Osteoblast (primary cell): ENCODE data around the gene FA2H. TPM values are rescaled to one million over a fixed set of nuclear protein-coding genes. Genes with fewer than 3 reads are reported as not detected.

Experiments
- DNase-seq: peaks from one replicate; pipeline ENCODE4 v3.0.0; 2011; ENCODE audit warnings: low spot score, mixed read lengths; ENCODE audit not compliant: insufficient read length; ENCODE audit errors: missing footprints
- H2AFZ ChIP-seq: 2 replicates; pipeline ENCODE4 v1.6.0; 2011; ENCODE audit warnings: mild to moderate bottlenecking, low read length
- H3K27ac ChIP-seq: 2 replicates; pipeline ENCODE4 v1.5.1; 2011; ENCODE audit warnings: mild to moderate bottlenecking, low read depth, low read length, moderate library complexity
- H3K27me3 ChIP-seq: 2 replicates; pipeline ENCODE4 v1.6.0; 2012; ENCODE audit warnings: mild to moderate bottlenecking, control low read depth, inconsistent platforms, low read length, moderate library complexity; ENCODE audit not compliant: insufficient read depth
- H3K36me3 ChIP-seq: 2 replicates; pipeline ENCODE4 v1.5.1; 2011; ENCODE audit warnings: mild to moderate bottlenecking, low read length, control low read depth, moderate library complexity; ENCODE audit not compliant: insufficient read depth
- H3K4me1 ChIP-seq: 2 replicates; pipeline ENCODE4 v1.5.1; 2011; ENCODE audit warnings: mild to moderate bottlenecking, low read length, control low read depth, moderate library complexity; ENCODE audit not compliant: insufficient read depth
- H3K4me2 ChIP-seq: 2 replicates; pipeline ENCODE4 v1.6.0; 2011; ENCODE audit warnings: mild to moderate bottlenecking, low read length; ENCODE audit not compliant: insufficient read depth
- H3K4me3 ChIP-seq: fragments of 200-600 bp; sonication (generic); 3 replicates; pipeline ENCODE4 v1.5.1; 2012; ENCODE audit warnings: mild to moderate bottlenecking, low read length, inconsistent platforms; ENCODE audit not compliant: insufficient read depth
- H3K79me2 ChIP-seq: 2 replicates; pipeline ENCODE4 v1.6.0; 2012; ENCODE audit warnings: mild to moderate bottlenecking, low read length, control low read depth, inconsistent platforms; ENCODE audit not compliant: insufficient read depth
- H3K9me3 ChIP-seq: 2 replicates; pipeline ENCODE4 v1.5.1; 2011; ENCODE audit warnings: low read depth, low read length, control low read depth
- H4K20me1 ChIP-seq: 2 replicates; pipeline ENCODE4 v1.6.0; 2012; ENCODE audit warnings: mild to moderate bottlenecking, low read length, control low read depth; ENCODE audit not compliant: insufficient read depth
- CTCF ChIP-seq: IDR thresholded peaks from 2 replicates; pipeline ENCODE4 v1.5.1; 2011; ENCODE audit warnings: mild to moderate bottlenecking, low read depth, low read length, moderate library complexity; ENCODE audit errors: extremely low read depth
- total RNA-seq: library from RNA; depleted of rRNA; stranded (reverse); fragments of >200 nt; gene quantifications from 2 replicates; pipeline ENCODE4 v1.2.3, GENCODE V29; 2012

FA2H gene
- total RNA-seq, 1 donor, result not detected

DNA sequence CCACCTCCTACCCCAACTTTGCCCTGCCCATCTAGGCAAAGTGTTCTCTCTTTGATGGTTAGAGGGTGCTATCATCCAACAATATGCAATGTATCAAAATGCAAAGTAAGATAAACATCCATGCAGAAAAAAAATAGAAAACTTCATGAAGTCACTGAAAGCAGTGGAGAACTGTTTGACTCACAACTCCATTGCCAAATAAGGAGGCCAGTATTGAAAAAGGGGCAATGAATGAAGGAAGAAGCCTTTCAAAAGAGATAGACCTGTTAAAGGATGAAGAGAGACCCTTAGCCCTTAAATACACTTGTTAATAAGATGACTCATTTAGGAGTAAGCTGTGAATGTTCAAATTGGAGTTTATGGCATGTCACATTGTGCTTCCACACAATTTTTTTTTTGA, 13.0 kb downstream of the FA2H start:
- H3K79me2 ChIP-seq, result no peaks in the 10 kb centered on the region
- TF ChIP-seq CTCF, result no peak
- no peaks in the 10 kb centered on the region for H4K20me1 ChIP-seq
- H2AFZ ChIP-seq, result no peak overlapping the region
- no peak overlapping the region for H3K4me3 ChIP-seq
- H3K36me3 ChIP-seq, result no peaks in the 10 kb centered on the region
- H3K27ac ChIP-seq, result no peak overlapping the region
- peaks cover 11% of the 10 kb centered on the region for H3K27me3 ChIP-seq
- H3K4me1 ChIP-seq, result no peaks in the 10 kb centered on the region
- DNase-seq, result no peak
- H3K4me2 ChIP-seq, result no peak overlapping the region
- no peaks in the 10 kb centered on the region for H3K9me3 ChIP-seq

- Histone ChIP-seq H3K27me3 (peaks cover 14% of the 10 kb centered on the region), H3K36me3 (no peaks in the 10 kb centered on the region), H3K4me2 (no peak overlapping the region), H3K4me3 (no peak overlapping the region), H3K9me3 (no peaks in the 10 kb centered on the region), H4K20me1 (no peaks in the 10 kb centered on the region), H2AFZ (peak overlapping the region; percentile 18), H3K27ac (no peak overlapping the region), H3K79me2 (no peaks in the 10 kb centered on the region), H3K4me1 (no peaks in the 10 kb centered on the region)
- TF ChIP-seq CTCF, result no peak
- DNase-seq, result no peak
These were observed 14.4 kb downstream of the FA2H start for GRCh38 chr16:74760007-74760767.

- no peak overlapping the region for H3K4me3 ChIP-seq
- H3K27me3 ChIP-seq, result peaks cover 12% of the 10 kb centered on the region
- H3K27ac ChIP-seq, result no peak overlapping the region
- no peaks in the 10 kb centered on the region for H3K79me2 ChIP-seq
- H4K20me1 ChIP-seq, result no peaks in the 10 kb centered on the region
- H3K4me1 ChIP-seq, result no peaks in the 10 kb centered on the region
- no peak for DNase-seq
- no peak overlapping the region for H3K4me2 ChIP-seq
- no peaks in the 10 kb centered on the region for H3K9me3 ChIP-seq
- H3K36me3 ChIP-seq, result no peaks in the 10 kb centered on the region
- H2AFZ ChIP-seq, result no peak overlapping the region
- no peak for TF ChIP-seq CTCF
These were observed 15.1 kb downstream of the FA2H start for GRCh38 chr16:74759564-74759963.

- Histone ChIP-seq H2AFZ (no peak overlapping the region), H4K20me1 (no peaks in the 10 kb centered on the region), H3K79me2 (no peaks in the 10 kb centered on the region), H3K4me3 (no peak overlapping the region), H3K36me3 (no peaks in the 10 kb centered on the region), H3K9me3 (no peaks in the 10 kb centered on the region), H3K27ac (no peak overlapping the region), H3K4me1 (no peaks in the 10 kb centered on the region), H3K27me3 (peaks cover 12% of the 10 kb centered on the region), H3K4me2 (no peak overlapping the region)
- TF ChIP-seq CTCF, result no peak
- no peak for DNase-seq
These were observed 15.8 kb downstream of the FA2H start for GRCh38 chr16:74758801-74759200.
